22Rv1 (cell line): ENCODE data around the gene ZNF138.

Source experiments
- H3K27ac ChIP-seq: fragments of 450-650 bp; 2 replicates; pipeline ENCODE4 v1.5.1; 2017
- CTCF ChIP-seq: fragments of 450-650 bp; IDR thresholded peaks from 2 replicates; pipeline ENCODE4 v1.5.1; 2017; ENCODE audit warnings: mild to moderate bottlenecking
- ZFX ChIP-seq: fragments of 450-650 bp; IDR thresholded peaks from 2 replicates; pipeline ENCODE4 v1.6.1; 2017; ENCODE audit warnings: antibody characterized with exemption, borderline replicate concordance

Gene ZNF138

GRCh38 chr7:64878684-64879083, 84.5 kb downstream of the ZNF138 start:
- H3K27ac ChIP-seq, result no peak overlapping the region
- no peak for TF ChIP-seq ZFX
- TF ChIP-seq CTCF, result no peak

- no peak overlapping the region for H3K27ac ChIP-seq
- TF ChIP-seq CTCF (no peak), ZFX (no peak)
These were observed 85.0 kb downstream of the ZNF138 start for GRCh38 chr7:64879086-64879730.

- H3K27ac ChIP-seq, result no peak overlapping the region
- TF ChIP-seq ZFX (no peak), CTCF (no peak)
These were observed 85.6 kb downstream of the ZNF138 start for GRCh38 chr7:64879800-64880199.

- H3K27ac ChIP-seq, result no peak overlapping the region
- TF ChIP-seq ZFX, result no peak
- TF ChIP-seq CTCF, result no peak
These were observed 86.4 kb downstream of the ZNF138 start for GRCh38 chr7:64880322-64881297.

- H3K27ac ChIP-seq, result no peak overlapping the region
- no peak for TF ChIP-seq ZFX
- TF ChIP-seq CTCF, result no peak
These were observed 87.4 kb downstream of the ZNF138 start for GRCh38 chr7:64881461-64882287.

GRCh38 chr7:64882341-64883112, 88.3 kb downstream of the ZNF138 start:
- TF ChIP-seq CTCF, result no peak
- TF ChIP-seq ZFX, result no peak
- H3K27ac ChIP-seq, result no peak overlapping the region
